PC-9 (cell line): Measurements from ENCODE around the gene ASB8. TPM values are rescaled to one million over a fixed set of nuclear protein-coding genes. Genes with fewer than 3 reads are reported as not detected.
"Not testable (repeated sequence)": the region's sequence is repeated elsewhere in the genome, so short reads cannot be mapped to it uniquely, and the experiment has no call there.

Source experiments
- BruUV-seq: library from RNA; stranded (reverse); fragments of 400-500 nt; replicated peaks from 2 replicates; lab custom pipeline; 2021; lab: Mats Ljungman, UMichigan
- CTCF ChIA-PET: fragments of 300-600 bp; sonication (Branson Sonifier 250); formaldehyde crosslinking; loops from one replicate; lab custom pipeline; 2022; ENCODE audit warnings: antibody characterized with exemption; lab: Charles Lee
- POLR2A ChIA-PET: fragments of 300-600 bp; sonication (Branson Sonifier 250); formaldehyde crosslinking; loops from one replicate; lab custom pipeline; 2022; ENCODE audit warnings: antibody characterized with exemption; ENCODE audit not compliant: unreplicated experiment; lab: Charles Lee
- DNase-seq, 2 experiments: peaks; one replicate each; pipeline versions ENCODE4 v3.0.0 to v3.0.0-alpha.2; 2015 to 2022; ENCODE audit warnings: mixed read lengths in 1 of 2
- H2AFZ ChIP-seq: fragments of 200-600 bp; sonication (generic); 2 replicates; pipeline ENCODE4 v1.8.1; 2017; ENCODE audit warnings: antibody characterized with exemption
- H3F3A ChIP-seq: fragments of 200-600 bp; sonication (generic); 2 replicates; pipeline ENCODE4 v1.8.1; 2017; ENCODE audit warnings: antibody characterized with exemption, mild to moderate bottlenecking, low read depth; ENCODE audit not compliant: insufficient read depth
- H3K27ac ChIP-seq: fragments of 200-600 bp; sonication (generic); 2 replicates; pipeline ENCODE4 v1.6.1; 2016; ENCODE audit warnings: mixed run types
- H3K27me3 ChIP-seq: fragments of 200-600 bp; sonication (generic); 2 replicates; pipeline ENCODE4 v1.6.1; 2016; ENCODE audit warnings: low read depth, mixed run types; ENCODE audit not compliant: insufficient read depth
- H3K36me3 ChIP-seq: fragments of 200-600 bp; sonication (generic); 2 replicates; pipeline ENCODE4 v1.6.1; 2016; ENCODE audit warnings: low read depth, mixed run types
- H3K4me1 ChIP-seq: fragments of 200-600 bp; sonication (generic); replicated peaks from 2 replicates; pipeline ENCODE4 v1.6.1; 2016; ENCODE audit warnings: mixed run types; ENCODE audit not compliant: insufficient read depth
- H3K4me2 ChIP-seq: fragments of 200-600 bp; sonication (generic); 2 replicates; pipeline ENCODE4 v1.6.1; 2017; ENCODE audit warnings: mixed run types
- H3K4me3 ChIP-seq: fragments of 200-600 bp; sonication (generic); 2 replicates; pipeline ENCODE4 v1.6.1; 2016; ENCODE audit warnings: mixed run types
- H3K79me2 ChIP-seq: fragments of 200-600 bp; sonication (generic); 2 replicates; pipeline ENCODE4 v1.6.1; 2017; ENCODE audit warnings: low read depth, mixed run types
- H3K9me2 ChIP-seq: fragments of 200-600 bp; sonication (generic); 2 replicates; pipeline ENCODE4 v1.8.1; 2017; ENCODE audit warnings: mild to moderate bottlenecking; ENCODE audit not compliant: insufficient read depth
- H3K9me3 ChIP-seq: fragments of 200-600 bp; sonication (generic); 2 replicates; pipeline ENCODE4 v1.8.1; 2016; ENCODE audit warnings: low read depth; ENCODE audit not compliant: insufficient read depth
- H4K20me1 ChIP-seq: fragments of 200-600 bp; sonication (generic); 2 replicates; pipeline ENCODE4 v1.8.1; 2017; ENCODE audit not compliant: insufficient read depth
- EZH2 ChIP-seq: fragments of 200-600 bp; sonication (generic); IDR thresholded peaks from 2 replicates; pipeline ENCODE4 v1.8.0; 2017; ENCODE audit warnings: antibody characterized with exemption, low read depth
- intact Hi-C: fragments of 100-400 bp; cut with micrococcal nuclease; formaldehyde crosslinking; loops from one replicate; pipeline ENCODE4 v1.10.0; 2022; ENCODE audit not compliant: unreplicated experiment
- total RNA-seq: library from RNA; stranded (reverse); gene quantifications from 2 replicates; pipeline ENCODE4 v1.2.3, GENCODE V29; 2021
- TF ChIP-seq, protein P1 (sequence below): fragments of 200-600 bp; sonication (generic); conservative IDR thresholded peaks from 2 replicates; pipeline ENCODE4 v1.6.1; 2017; ENCODE audit warnings: mixed run types, antibody characterized with exemption, mild to moderate bottlenecking, moderate library complexity

The ASB8 gene
- total RNA-seq, 1 experiment from 2014 or later = 25.1 TPM

DNA sequence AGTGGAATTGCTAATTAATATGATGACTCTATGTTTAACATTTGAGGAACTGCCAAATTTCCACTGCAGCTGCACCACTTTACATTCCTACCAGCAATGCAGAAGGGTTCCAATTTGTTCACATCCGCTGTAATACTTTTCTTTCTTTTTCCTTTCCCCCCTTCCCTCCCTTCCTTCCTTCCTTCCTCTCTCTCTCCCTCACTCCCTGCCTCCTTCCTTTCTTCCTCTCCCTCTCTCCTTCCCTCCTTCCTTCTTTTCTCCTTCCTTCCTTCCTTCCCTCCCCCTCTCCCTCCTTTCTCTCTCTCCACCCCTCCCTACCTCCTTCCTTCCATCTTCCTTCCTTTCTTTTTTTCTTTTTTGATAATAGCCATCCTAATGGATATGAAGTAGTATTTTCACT, 41.4 kb downstream of the ASB8 start:
- intact Hi-C loops = no loop called here
- no TSS peak for BruUV-seq
- H4K20me1 ChIP-seq = no peaks in the 10 kb centered on the region
- H3K27me3 ChIP-seq = no peaks in the 10 kb centered on the region
- H3K4me3 ChIP-seq = no peak overlapping the region
- ChIA-PET CTCF (no interaction called here), POLR2A (interaction anchor here (0.6 kb wide), 1 partner anchor 10 kb away, joined by 4 read pairs; the partner anchor contains the start of gene SENP1)
- H3K4me2 ChIP-seq = no peak overlapping the region
- DNase-seq = no peak
- TF ChIP-seq EZH2 = no peak
- TF ChIP-seq, protein P1, sequence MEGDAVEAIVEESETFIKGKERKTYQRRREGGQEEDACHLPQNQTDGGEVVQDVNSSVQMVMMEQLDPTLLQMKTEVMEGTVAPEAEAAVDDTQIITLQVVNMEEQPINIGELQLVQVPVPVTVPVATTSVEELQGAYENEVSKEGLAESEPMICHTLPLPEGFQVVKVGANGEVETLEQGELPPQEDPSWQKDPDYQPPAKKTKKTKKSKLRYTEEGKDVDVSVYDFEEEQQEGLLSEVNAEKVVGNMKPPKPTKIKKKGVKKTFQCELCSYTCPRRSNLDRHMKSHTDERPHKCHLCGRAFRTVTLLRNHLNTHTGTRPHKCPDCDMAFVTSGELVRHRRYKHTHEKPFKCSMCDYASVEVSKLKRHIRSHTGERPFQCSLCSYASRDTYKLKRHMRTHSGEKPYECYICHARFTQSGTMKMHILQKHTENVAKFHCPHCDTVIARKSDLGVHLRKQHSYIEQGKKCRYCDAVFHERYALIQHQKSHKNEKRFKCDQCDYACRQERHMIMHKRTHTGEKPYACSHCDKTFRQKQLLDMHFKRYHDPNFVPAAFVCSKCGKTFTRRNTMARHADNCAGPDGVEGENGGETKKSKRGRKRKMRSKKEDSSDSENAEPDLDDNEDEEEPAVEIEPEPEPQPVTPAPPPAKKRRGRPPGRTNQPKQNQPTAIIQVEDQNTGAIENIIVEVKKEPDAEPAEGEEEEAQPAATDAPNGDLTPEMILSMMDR = no peak
- H3K9me2 ChIP-seq = no peaks in the 10 kb centered on the region
- H3K36me3 ChIP-seq = no peaks in the 10 kb centered on the region
- H3K79me2 ChIP-seq = peaks cover 15% of the 10 kb centered on the region
- peaks cover 13% of the 10 kb centered on the region; the same call in 1 of the 2 replicates for H3F3A ChIP-seq
- no peaks in the 10 kb centered on the region for H3K9me3 ChIP-seq
- no peak overlapping the region for H2AFZ ChIP-seq
- H3K27ac ChIP-seq = no peak overlapping the region
- peaks cover 21% of the 10 kb centered on the region for H3K4me1 ChIP-seq

DNA sequence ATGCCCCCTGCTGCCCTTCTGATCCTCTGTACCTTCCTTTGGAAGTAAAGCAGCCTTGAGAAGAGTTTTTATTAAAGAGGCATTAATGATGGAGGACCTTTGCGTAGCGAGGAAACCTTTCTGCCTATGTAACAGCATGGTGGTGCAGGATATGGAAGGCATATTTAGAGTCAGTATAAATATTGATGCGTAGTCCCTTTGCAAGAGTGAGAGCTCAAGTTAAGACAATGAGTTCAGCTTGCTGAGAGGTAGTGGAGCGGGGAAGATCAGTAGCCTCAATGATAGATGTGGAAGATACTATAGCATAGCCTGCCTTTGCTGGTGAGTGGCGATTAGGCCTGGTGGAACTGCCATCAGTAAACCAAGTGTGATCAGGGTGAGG, 46.0 kb downstream of the ASB8 start:
- H3K36me3 ChIP-seq, H3K4me3 ChIP-seq, DNase-seq, H3K4me2 ChIP-seq, BruUV-seq, H3K27me3 ChIP-seq, H3K27ac ChIP-seq, H3K9me2 ChIP-seq, intact Hi-C loops, H4K20me1 ChIP-seq, H3K9me3 ChIP-seq, H3K79me2 ChIP-seq, H2AFZ ChIP-seq, CTCF ChIA-PET, H3F3A ChIP-seq: not testable (repeated sequence)
- POLR2A ChIA-PET = interaction anchor here (0.6 kb wide), 1 partner anchor 757 kb away, joined by 4 read pairs; no protein-coding TSS in a partner anchor
- peaks cover 22% of the 10 kb centered on the region for H3K4me1 ChIP-seq

DNA sequence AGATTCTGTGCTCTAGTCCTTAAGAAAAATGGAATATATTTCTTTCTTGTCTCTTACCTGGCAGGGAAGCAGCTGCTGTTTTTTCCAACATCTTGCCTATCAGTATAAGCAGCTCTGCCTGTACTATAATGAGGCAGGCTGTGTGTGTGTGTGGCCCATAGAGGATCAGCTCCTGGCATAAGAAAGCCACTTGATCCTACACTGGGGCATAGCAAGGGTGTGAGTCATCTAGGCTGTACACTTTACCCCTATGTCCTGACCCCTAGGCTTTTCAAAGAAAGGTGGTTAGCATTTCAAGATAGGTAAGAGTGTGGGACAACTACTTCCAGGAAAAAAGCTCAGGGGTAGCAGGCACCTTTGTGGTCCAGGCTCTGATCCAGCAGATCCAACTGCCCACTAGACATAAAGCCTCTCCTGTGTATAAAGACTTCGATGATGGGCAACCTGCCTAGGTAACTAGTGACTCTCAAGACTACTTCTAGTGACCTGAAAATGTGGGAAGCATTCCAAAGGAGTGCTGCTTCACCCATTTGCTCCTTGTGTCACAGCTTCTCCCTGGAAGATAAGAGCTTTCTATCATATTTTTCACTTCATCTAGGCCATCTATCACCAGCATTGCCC, 46.5 kb downstream of the ASB8 start:
- Histone ChIP-seq H3K9me3 (no peaks in the 10 kb centered on the region), H3K27ac (no peak overlapping the region), H3K27me3 (no peaks in the 10 kb centered on the region), H3K36me3 (no peaks in the 10 kb centered on the region), H2AFZ (no peak overlapping the region), H3K4me2 (0 out of 2 replicates have a peak overlapping the region, but pooled peaks have one; percentile 10), H3F3A (peaks cover 7% of the 10 kb centered on the region; the same call in 1 of the 2 replicates), H4K20me1 (no peaks in the 10 kb centered on the region), H3K9me2 (no peaks in the 10 kb centered on the region), H3K4me3 (no peak overlapping the region), H3K4me1 (peaks cover 22% of the 10 kb centered on the region), H3K79me2 (no peaks in the 10 kb centered on the region)
- TF ChIP-seq, protein P1 = no peak
- no peak for TF ChIP-seq EZH2
- CTCF ChIA-PET = no interaction called here
- POLR2A ChIA-PET = interaction anchor here (0.6 kb wide), 1 partner anchor 757 kb away, joined by 4 read pairs; no protein-coding TSS in a partner anchor
- intact Hi-C loops = no loop called here
- peak; percentile 20 to 40 for DNase-seq
- BruUV-seq = no TSS peak
